ENCODE measurements around the gene C18orf63. TPM values are rescaled to one million over a fixed set of nuclear protein-coding genes. Genes with fewer than 3 reads are reported as not detected.

C18orf63 gene
- total and polyA plus RNA-seq, 2 donors (not counting 3 experiments of a cell fraction or from before 2014, with no cell fraction given): not detected

DNA sequence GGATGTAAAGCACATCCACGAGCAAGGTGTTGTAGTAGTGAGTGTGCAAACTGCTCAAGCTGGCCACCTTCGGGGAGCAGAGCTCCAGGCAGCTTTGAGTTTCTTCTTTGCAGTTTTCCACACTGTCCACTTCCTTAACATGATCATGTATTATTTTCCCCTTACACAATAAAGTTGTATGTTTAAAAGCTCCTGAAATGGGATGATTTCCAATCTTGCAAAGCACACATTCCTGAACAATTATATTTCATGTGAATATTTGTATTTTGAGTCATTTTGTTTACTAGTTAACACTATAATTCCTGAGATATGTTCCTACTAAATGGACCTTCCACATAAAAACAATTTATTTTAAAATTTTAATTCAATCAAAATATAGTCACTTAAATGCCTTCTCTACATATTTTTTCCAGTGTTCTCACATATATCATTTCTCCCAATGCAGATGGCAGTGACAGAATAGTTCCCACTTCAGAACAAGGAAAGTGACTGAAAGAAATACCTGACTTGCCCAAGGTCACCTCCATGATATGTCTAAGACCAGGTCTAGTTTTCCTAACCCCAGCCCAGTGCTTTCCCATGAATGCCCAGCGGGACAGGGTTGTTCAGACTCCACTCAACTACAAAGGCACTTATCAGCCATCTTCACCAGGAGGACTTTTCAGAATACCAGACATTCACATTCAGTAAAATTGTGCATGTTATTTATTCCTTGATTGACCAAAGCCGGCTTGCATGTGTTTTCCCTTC, 29.4 kb upstream of the C18orf63 start:
- H3K9me1 ChIP-seq (replicated peaks; ENCODE audit: control insufficient read depth, extremely low read depth, insufficient read depth, low read length): no peaks in the 10 kb centered on the region
- TF ChIP-seq POLR2AphosphoS5 (IDR thresholded peaks at IDR 0.05; ENCODE audit: insufficient read depth, low read depth, low read length) (no peak), POLR2A (IDR thresholded peaks at IDR 0.05; ENCODE audit: low read depth, low read length) (no peak), GATA2 (IDR thresholded peaks at IDR 0.05; ENCODE audit: insufficient read depth, insufficient read length, low read depth, low read length) (no peak), FOS (IDR thresholded peaks at IDR 0.05; ENCODE audit: borderline replicate concordance, insufficient read depth, low read length) (no peak), EZH2 (IDR thresholded peaks at IDR 0.05; ENCODE audit: borderline replicate concordance, low read depth, low read length, severe bottlenecking) (no peak), MYC (IDR thresholded peaks at IDR 0.05; ENCODE audit: low read depth, low read length) (no peak), JUN (IDR thresholded peaks at IDR 0.05; ENCODE audit: borderline replicate concordance, insufficient read depth, insufficient read length, low read depth) (no peak)
- TF ChIP-seq, protein P1, sequence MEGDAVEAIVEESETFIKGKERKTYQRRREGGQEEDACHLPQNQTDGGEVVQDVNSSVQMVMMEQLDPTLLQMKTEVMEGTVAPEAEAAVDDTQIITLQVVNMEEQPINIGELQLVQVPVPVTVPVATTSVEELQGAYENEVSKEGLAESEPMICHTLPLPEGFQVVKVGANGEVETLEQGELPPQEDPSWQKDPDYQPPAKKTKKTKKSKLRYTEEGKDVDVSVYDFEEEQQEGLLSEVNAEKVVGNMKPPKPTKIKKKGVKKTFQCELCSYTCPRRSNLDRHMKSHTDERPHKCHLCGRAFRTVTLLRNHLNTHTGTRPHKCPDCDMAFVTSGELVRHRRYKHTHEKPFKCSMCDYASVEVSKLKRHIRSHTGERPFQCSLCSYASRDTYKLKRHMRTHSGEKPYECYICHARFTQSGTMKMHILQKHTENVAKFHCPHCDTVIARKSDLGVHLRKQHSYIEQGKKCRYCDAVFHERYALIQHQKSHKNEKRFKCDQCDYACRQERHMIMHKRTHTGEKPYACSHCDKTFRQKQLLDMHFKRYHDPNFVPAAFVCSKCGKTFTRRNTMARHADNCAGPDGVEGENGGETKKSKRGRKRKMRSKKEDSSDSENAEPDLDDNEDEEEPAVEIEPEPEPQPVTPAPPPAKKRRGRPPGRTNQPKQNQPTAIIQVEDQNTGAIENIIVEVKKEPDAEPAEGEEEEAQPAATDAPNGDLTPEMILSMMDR (IDR thresholded peaks at IDR 0.05; ENCODE audit: extremely low read depth in 1 of 2, insufficient read depth in 1 of 2, low read depth in 1 of 2, low read length in 2 of 2): no peak
- TF ChIP-seq, protein P2, sequence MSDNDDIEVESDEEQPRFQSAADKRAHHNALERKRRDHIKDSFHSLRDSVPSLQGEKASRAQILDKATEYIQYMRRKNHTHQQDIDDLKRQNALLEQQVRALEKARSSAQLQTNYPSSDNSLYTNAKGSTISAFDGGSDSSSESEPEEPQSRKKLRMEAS (IDR thresholded peaks at IDR 0.05; ENCODE audit: insufficient read depth, insufficient read length): no peak
- H4K20me1 ChIP-seq (replicated peaks; ENCODE audit: control insufficient read depth, extremely low read depth, insufficient read depth, low read length): no peaks in the 10 kb centered on the region
- H3K4me2 ChIP-seq (ENCODE audit: insufficient read depth, low read length): no peak overlapping the region
- no peak overlapping the region for H3K4me3 ChIP-seq (replicated peaks in 1 of 3; ENCODE audit: insufficient read depth in 1 of 3, low read depth in 1 of 3, low read length in 3 of 3)
- H3K36me3 ChIP-seq (ENCODE audit: control insufficient read depth in 2 of 2, extremely low read depth in 1 of 2, insufficient read depth in 2 of 2, low read length in 2 of 2): no peaks in the 10 kb centered on the region
- H3K9me3 ChIP-seq (replicated peaks; ENCODE audit: control insufficient read depth, insufficient read depth, low read length): no peaks in the 10 kb centered on the region
- H3K4me1 ChIP-seq (ENCODE audit: control insufficient read depth, extremely low read depth, insufficient read depth, low read length): peaks cover 10% of the 10 kb centered on the region
- no peak for DNase-seq (ENCODE audit: low read depth, low spot score)
- ChIA-PET POLR2A (no interaction called here), CTCF (no interaction called here)
- FAIRE-seq: no peak
- no peak overlapping the region for H3K27ac ChIP-seq (ENCODE audit: insufficient read depth, low read depth, low read length)
- intact Hi-C loops (cut with micrococcal nuclease): no loop called here
- no peaks in the 10 kb centered on the region for H3K79me2 ChIP-seq (ENCODE audit: control insufficient read depth, insufficient read depth, low read length)
- no peak overlapping the region for H2AFZ ChIP-seq (ENCODE audit: low read depth, low read length)
- no peak overlapping the region for H3K9ac ChIP-seq (replicated peaks; ENCODE audit: extremely low read depth, insufficient read depth, low read length)
- BruUV-seq (replicated peaks): no TSS peak
- dilution Hi-C loops (cut with MboI; ENCODE audit: extremely low pct_ligation_motif_present, low sequenced_read_pairs): no loop called here
- no peaks in the 10 kb centered on the region for H3K27me3 ChIP-seq (ENCODE audit: control insufficient read depth in 2 of 2, insufficient read depth in 2 of 2, low read length in 2 of 2)

Data from endothelial cell of umbilical vein (primary cell).